Activated B cell treated with CpG ODN at 0.5 μM for 24 hours (primary cell): ENCODE data around the gene THUMPD2. TPM values are rescaled to one million over a fixed set of nuclear protein-coding genes. Genes with fewer than 3 reads are reported as not detected.

Experiments used
- ATAC-seq: fragments of 200-7000 bp; cut with Tn5 transposase; one replicate; pipeline ENCODE4 v1.10.0; 2021; ENCODE audit warnings: low read depth, mild to moderate bottlenecking, moderate library complexity
- CTCF ChIA-PET: fragments of 350-600 bp; sonication (Branson Sonifier 250); formaldehyde crosslinking; loops from one replicate; lab custom pipeline; 2021; ENCODE audit warnings: antibody characterized with exemption; lab: Charles Lee
- POLR2A ChIA-PET: fragments of 350-600 bp; sonication (Branson Sonifier 250); formaldehyde crosslinking; loops from one replicate; lab custom pipeline; 2021; ENCODE audit warnings: antibody characterized with exemption; lab: Charles Lee
- DNase-seq: peaks from one replicate; pipeline ENCODE4 v3.0.0; 2022
- H3K27ac Mint-ChIP-seq: one replicate; pipeline ENCODE4 v1.8.0; 2020; ENCODE audit warnings: mixed read lengths
- H3K27me3 Mint-ChIP-seq: one replicate; pipeline ENCODE4 v1.8.0; 2021; ENCODE audit warnings: mixed read lengths
- H3K36me3 Mint-ChIP-seq: one replicate; pipeline ENCODE4 v1.8.0; 2021; ENCODE audit warnings: low read depth, mixed read lengths
- H3K4me1 Mint-ChIP-seq: one replicate; pipeline ENCODE4 v1.8.0; 2021; ENCODE audit warnings: mixed read lengths
- H3K4me3 Mint-ChIP-seq: one replicate; pipeline ENCODE4 v1.8.0; 2020; ENCODE audit warnings: mild to moderate bottlenecking, mixed read lengths
- H3K9me3 Mint-ChIP-seq: one replicate; pipeline ENCODE4 v1.8.0; 2020; ENCODE audit warnings: mixed read lengths
- intact Hi-C: fragments of 100-400 bp; cut with micrococcal nuclease; formaldehyde crosslinking; loops from one replicate; pipeline ENCODE4 v1.15.1; 2024
- total RNA-seq: library from RNA; stranded (reverse); gene quantifications from 2 replicates; pipeline ENCODE4 v1.2.3, GENCODE V29; 2022
- TF ChIP-seq, protein P1 (sequence below): fragments of 200-600 bp; IDR thresholded peaks from one replicate; pipeline ENCODE4 v1.8.0; 2022; ENCODE audit warnings: antibody characterized with exemption, mild to moderate bottlenecking

THUMPD2 gene, protein sequence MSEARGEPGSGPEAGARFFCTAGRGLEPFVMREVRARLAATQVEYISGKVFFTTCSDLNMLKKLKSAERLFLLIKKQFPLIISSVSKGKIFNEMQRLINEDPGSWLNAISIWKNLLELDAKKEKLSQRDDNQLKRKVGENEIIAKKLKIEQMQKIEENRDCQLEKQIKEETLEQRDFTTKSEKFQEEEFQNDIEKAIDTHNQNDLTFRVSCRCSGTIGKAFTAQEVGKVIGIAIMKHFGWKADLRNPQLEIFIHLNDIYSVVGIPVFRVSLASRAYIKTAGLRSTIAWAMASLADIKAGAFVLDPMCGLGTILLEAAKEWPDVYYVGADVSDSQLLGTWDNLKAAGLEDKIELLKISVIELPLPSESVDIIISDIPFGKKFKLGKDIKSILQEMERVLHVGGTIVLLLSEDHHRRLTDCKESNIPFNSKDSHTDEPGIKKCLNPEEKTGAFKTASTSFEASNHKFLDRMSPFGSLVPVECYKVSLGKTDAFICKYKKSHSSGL
- total RNA-seq: 13.2 and 14.1 TPM in 2 replicates

DNA sequence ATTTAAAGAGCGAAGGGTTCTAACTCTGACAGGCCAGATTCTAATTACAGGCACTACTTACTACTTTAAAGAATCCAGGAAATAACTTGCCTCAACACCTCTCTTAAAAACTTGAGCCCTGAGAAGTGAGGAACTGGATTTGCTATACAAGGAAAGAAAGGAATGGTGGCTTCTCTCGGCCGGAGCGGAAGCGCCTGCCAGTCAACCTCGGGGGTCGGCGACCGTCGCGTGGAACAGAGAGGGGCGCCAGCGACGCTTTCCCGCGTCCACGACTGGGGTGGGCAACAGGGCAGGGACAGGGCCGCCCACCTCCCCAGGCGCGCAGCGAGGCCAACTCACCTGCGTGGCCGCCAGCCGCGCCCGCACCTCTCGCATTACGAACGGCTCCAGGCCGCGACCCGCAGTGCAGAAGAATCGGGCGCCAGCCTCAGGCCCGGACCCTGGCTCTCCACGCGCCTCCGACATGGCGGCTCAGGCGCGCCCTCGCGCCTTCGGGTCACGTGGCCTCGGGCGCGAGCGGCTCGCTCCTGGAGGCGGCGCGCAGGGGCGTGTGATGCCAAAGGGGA is at the start of gene THUMPD2:
Gene THUMPD2 (minus strand): TSS at position 484 of the 566 bp plus-strand sequence. CDS start 19 bp downstream, at position 465.
- peak within 1 kb of the TSS; percentile 82 for H3K27ac Mint-ChIP-seq
- intact Hi-C loops: loop anchor here (2.0 to 10.0 kb wide), 2 partner anchors 342 to 1404 kb away; partner anchors contain the start of genes ATL2 and MAP4K3
- TF ChIP-seq, protein P1, sequence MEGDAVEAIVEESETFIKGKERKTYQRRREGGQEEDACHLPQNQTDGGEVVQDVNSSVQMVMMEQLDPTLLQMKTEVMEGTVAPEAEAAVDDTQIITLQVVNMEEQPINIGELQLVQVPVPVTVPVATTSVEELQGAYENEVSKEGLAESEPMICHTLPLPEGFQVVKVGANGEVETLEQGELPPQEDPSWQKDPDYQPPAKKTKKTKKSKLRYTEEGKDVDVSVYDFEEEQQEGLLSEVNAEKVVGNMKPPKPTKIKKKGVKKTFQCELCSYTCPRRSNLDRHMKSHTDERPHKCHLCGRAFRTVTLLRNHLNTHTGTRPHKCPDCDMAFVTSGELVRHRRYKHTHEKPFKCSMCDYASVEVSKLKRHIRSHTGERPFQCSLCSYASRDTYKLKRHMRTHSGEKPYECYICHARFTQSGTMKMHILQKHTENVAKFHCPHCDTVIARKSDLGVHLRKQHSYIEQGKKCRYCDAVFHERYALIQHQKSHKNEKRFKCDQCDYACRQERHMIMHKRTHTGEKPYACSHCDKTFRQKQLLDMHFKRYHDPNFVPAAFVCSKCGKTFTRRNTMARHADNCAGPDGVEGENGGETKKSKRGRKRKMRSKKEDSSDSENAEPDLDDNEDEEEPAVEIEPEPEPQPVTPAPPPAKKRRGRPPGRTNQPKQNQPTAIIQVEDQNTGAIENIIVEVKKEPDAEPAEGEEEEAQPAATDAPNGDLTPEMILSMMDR: no peak
- CTCF ChIA-PET: no interaction called here
- POLR2A ChIA-PET: no interaction called here
- peak within 1 kb of the TSS; percentile 89 for H3K4me3 Mint-ChIP-seq
- H3K36me3 Mint-ChIP-seq: peaks cover 4% of the 10 kb centered on the region
- ATAC-seq (peak; percentile 82), DNase-seq (peak; percentile 64)
- peaks cover 60% of the 10 kb centered on the region for H3K4me1 Mint-ChIP-seq
- no peaks in the 10 kb centered on the region for H3K9me3 Mint-ChIP-seq
- no peaks in the 10 kb centered on the region for H3K27me3 Mint-ChIP-seq

DNA sequence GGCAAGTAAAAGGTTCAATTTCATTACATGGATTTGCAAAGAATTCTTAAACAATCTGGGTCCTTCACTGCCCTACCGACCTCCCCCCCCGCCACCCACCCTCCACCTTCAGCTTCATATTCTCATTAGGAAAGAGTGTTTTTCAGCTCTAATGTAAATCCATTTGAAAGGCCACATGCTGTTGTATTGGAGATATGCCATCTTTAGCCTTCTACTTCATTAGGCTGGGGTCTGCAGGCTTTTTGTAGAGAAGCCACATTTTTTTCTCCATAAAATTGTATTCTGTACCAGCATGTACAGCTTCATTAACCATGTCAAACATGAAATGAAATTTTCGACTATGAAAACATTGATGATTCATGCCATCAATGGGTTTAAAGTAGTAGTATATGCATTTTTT is 42.8 kb upstream of the THUMPD2 start:
- no peaks in the 10 kb centered on the region for H3K27me3 Mint-ChIP-seq
- ChIA-PET POLR2A (no interaction called here), CTCF (no interaction called here)
- H3K36me3 Mint-ChIP-seq: no peaks in the 10 kb centered on the region
- intact Hi-C loops: no loop called here
- no peaks in the 10 kb centered on the region for H3K4me1 Mint-ChIP-seq
- H3K4me3 Mint-ChIP-seq: no peak overlapping the region
- no peak overlapping the region for H3K27ac Mint-ChIP-seq
- TF ChIP-seq, protein P1: no peak
- peaks cover 2% of the 10 kb centered on the region for H3K9me3 Mint-ChIP-seq
- DNase-seq: no peak
- no peak for ATAC-seq

DNA sequence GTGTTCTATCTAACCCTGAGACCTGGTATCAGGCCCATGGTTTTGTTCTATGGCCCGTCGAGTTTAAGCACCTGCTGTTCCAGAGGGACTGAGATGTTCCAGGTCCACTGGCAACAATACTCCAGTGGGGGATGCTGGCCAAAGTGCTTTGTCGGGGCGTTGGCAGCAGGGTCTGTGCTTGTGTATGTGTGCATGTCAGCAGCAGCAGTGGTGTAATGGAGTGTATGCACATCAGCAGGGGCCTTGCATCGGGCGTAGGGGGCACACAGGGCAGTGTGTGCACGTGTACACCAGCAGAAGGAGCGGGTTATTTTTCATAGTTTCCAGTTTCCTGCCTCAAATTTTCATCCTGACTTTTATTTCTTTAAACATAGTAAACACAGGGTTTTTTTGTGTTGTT is 37.8 kb upstream of the THUMPD2 start:
- CTCF ChIA-PET: no interaction called here
- H3K9me3 Mint-ChIP-seq: peaks cover 12% of the 10 kb centered on the region
- POLR2A ChIA-PET: no interaction called here
- DNase-seq (no peak), ATAC-seq (no peak)
- peaks cover 9% of the 10 kb centered on the region for H3K27me3 Mint-ChIP-seq
- H3K4me3 Mint-ChIP-seq: no peak overlapping the region
- intact Hi-C loops: no loop called here
- no peaks in the 10 kb centered on the region for H3K4me1 Mint-ChIP-seq
- TF ChIP-seq, protein P1: no peak
- H3K36me3 Mint-ChIP-seq: no peaks in the 10 kb centered on the region
- no peak overlapping the region for H3K27ac Mint-ChIP-seq

DNA sequence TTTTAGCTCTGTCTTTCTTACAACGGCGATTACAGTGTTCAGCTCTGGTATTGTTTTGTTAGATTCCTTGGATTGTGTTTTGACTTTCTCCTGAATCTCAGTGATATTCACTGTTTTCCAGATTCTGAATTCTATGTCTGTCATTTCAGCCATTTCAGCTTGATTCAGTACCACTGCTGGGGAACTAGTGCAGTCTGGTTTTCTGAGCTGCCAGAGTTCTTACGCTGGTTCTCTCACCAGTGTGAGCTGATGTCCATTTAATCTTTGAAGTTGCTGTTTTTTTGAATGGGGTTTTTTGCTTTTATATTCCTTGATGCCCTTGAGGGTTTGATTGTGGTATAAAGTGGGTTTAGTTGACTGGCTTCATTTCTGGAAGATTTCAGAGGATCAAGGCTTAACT is 37.4 kb upstream of the THUMPD2 start:
- Mint-ChIP-seq H3K9me3 (peaks cover 12% of the 10 kb centered on the region), H3K27me3 (peaks cover 9% of the 10 kb centered on the region), H3K36me3 (no peaks in the 10 kb centered on the region), H3K4me1 (no peaks in the 10 kb centered on the region), H3K4me3 (no peak overlapping the region), H3K27ac (no peak overlapping the region)
- ChIA-PET CTCF (no interaction called here), POLR2A (no interaction called here)
- DNase-seq: no peak
- no peak for ATAC-seq
- intact Hi-C loops: no loop called here
- TF ChIP-seq, protein P1: no peak

DNA sequence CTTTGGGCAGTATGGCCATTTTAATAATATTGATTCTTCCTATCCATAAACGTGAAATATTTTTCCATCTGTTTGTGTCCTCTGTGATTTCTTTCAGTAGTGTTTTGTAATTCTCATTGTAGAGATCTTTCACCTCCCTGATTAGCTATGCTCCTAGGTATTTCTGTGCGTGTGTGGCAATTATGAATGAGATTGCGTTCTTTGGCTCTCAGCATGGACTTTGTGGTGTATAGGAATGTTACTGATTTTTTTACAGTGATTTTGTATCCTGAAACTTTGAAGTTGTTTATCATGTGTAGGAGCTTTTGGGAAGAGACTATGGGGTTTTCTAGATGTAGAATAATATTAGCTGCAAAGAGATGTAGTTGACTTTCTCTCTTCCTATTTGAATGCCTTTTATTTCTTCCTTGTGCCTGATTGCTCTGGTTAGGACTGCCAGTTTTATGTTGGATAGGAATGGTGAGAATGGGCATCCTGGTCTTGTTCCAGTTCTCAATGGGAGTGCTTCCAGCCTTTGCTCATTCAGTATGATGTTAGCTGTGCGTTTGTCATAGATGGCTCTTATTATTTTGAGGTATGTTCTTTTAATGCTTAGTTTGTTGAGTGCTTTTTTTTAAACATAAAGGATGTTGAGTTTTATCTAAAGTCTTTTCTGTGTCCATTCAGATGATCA is 27.0 kb upstream of the THUMPD2 start:
- Mint-ChIP-seq H3K27ac (no peak overlapping the region), H3K4me1 (no peaks in the 10 kb centered on the region), H3K27me3 (peaks cover 5% of the 10 kb centered on the region), H3K4me3 (no peak overlapping the region), H3K36me3 (no peaks in the 10 kb centered on the region), H3K9me3 (peaks cover 39% of the 10 kb centered on the region)
- intact Hi-C loops: no loop called here
- no peak for ATAC-seq
- CTCF ChIA-PET: no interaction called here
- TF ChIP-seq, protein P1: no peak
- DNase-seq: no peak
- POLR2A ChIA-PET: no interaction called here
